Activated B cell treated with CpG ODN at 0.5 μM for 24 hours (primary cell): ENCODE data around the gene EPS15. TPM values are rescaled to one million over a fixed set of nuclear protein-coding genes. Genes with fewer than 3 reads are reported as not detected.
"Not testable (repeated sequence)": the region's sequence is repeated elsewhere in the genome, so short reads cannot be mapped to it uniquely, and the experiment has no call there.

Source experiments
- ATAC-seq: fragments of 200-7000 bp; cut with Tn5 transposase; one replicate; pipeline ENCODE4 v1.10.0; 2021; ENCODE audit warnings: low read depth, mild to moderate bottlenecking, moderate library complexity
- CTCF ChIA-PET: fragments of 350-600 bp; sonication (Branson Sonifier 250); formaldehyde crosslinking; loops from one replicate; lab custom pipeline; 2021; ENCODE audit warnings: antibody characterized with exemption; lab: Charles Lee
- POLR2A ChIA-PET: fragments of 350-600 bp; sonication (Branson Sonifier 250); formaldehyde crosslinking; loops from one replicate; lab custom pipeline; 2021; ENCODE audit warnings: antibody characterized with exemption; lab: Charles Lee
- DNase-seq: peaks from one replicate; pipeline ENCODE4 v3.0.0; 2022
- H3K27ac Mint-ChIP-seq: one replicate; pipeline ENCODE4 v1.8.0; 2020; ENCODE audit warnings: mixed read lengths
- H3K27me3 Mint-ChIP-seq: one replicate; pipeline ENCODE4 v1.8.0; 2021; ENCODE audit warnings: mixed read lengths
- H3K36me3 Mint-ChIP-seq: one replicate; pipeline ENCODE4 v1.8.0; 2021; ENCODE audit warnings: low read depth, mixed read lengths
- H3K4me1 Mint-ChIP-seq: one replicate; pipeline ENCODE4 v1.8.0; 2021; ENCODE audit warnings: mixed read lengths
- H3K4me3 Mint-ChIP-seq: one replicate; pipeline ENCODE4 v1.8.0; 2020; ENCODE audit warnings: mild to moderate bottlenecking, mixed read lengths
- H3K9me3 Mint-ChIP-seq: one replicate; pipeline ENCODE4 v1.8.0; 2020; ENCODE audit warnings: mixed read lengths
- CTCF ChIP-seq: fragments of 200-600 bp; IDR thresholded peaks from one replicate; pipeline ENCODE4 v1.8.0; 2022; ENCODE audit warnings: antibody characterized with exemption, mild to moderate bottlenecking
- intact Hi-C: fragments of 100-400 bp; cut with micrococcal nuclease; formaldehyde crosslinking; loops from one replicate; pipeline ENCODE4 v1.15.1; 2024
- total RNA-seq: library from RNA; stranded (reverse); gene quantifications from 2 replicates; pipeline ENCODE4 v1.2.3, GENCODE V29; 2022

EPS15 gene
- total RNA-seq, 1 donor from 2014 or later, result 150 TPM

- peaks cover 72% of the 10 kb centered on the region for H3K36me3 Mint-ChIP-seq
- H3K4me3 Mint-ChIP-seq, result no peak overlapping the region
- DNase-seq (no peak), ATAC-seq (no peak)
- H3K4me1 Mint-ChIP-seq, result no peaks in the 10 kb centered on the region
- intact Hi-C loops, result no loop called here
- ChIA-PET POLR2A (no interaction called here), CTCF (no interaction called here)
- H3K27ac Mint-ChIP-seq, result no peak overlapping the region
- H3K9me3 Mint-ChIP-seq, result peaks cover 2% of the 10 kb centered on the region
- H3K27me3 Mint-ChIP-seq, result no peaks in the 10 kb centered on the region
- no peak for TF ChIP-seq CTCF
These were observed 126.8 kb downstream of the EPS15 start for GRCh38 chr1:51392241-51392640.

GRCh38 chr1:51390641-51391040 is 128.4 kb downstream of the EPS15 start:
- H3K9me3 Mint-ChIP-seq, POLR2A ChIA-PET, ATAC-seq, DNase-seq, H3K27me3 Mint-ChIP-seq, CTCF ChIA-PET, H3K27ac Mint-ChIP-seq, intact Hi-C loops, H3K4me1 Mint-ChIP-seq, H3K4me3 Mint-ChIP-seq: not testable (repeated sequence)
- H3K36me3 Mint-ChIP-seq, result peaks cover 72% of the 10 kb centered on the region

DNA sequence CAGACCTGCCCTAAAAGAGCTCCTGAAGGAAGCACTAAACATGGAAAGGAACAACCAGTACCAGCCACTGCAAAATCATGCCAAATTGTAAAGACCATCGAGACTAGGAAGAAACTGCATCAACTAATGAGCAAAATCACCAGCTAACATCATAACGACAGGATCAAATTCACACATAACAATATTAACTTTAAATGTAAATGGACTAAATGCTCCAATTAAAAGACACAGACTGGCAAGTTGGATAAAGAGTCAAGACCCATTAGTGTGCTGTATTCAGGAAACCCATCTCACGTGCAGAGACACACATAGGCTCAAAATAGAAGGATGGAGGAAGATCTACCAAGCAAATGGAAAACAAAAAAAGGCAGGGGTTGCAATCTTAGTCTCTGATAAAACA is 131.8 kb downstream of the EPS15 start:
- H3K27ac Mint-ChIP-seq, H3K27me3 Mint-ChIP-seq, H3K4me1 Mint-ChIP-seq, POLR2A ChIA-PET, H3K4me3 Mint-ChIP-seq, CTCF ChIA-PET, intact Hi-C loops, DNase-seq, ATAC-seq: not testable (repeated sequence)
- peaks cover 13% of the 10 kb centered on the region for H3K9me3 Mint-ChIP-seq
- peaks cover 73% of the 10 kb centered on the region for H3K36me3 Mint-ChIP-seq

DNA sequence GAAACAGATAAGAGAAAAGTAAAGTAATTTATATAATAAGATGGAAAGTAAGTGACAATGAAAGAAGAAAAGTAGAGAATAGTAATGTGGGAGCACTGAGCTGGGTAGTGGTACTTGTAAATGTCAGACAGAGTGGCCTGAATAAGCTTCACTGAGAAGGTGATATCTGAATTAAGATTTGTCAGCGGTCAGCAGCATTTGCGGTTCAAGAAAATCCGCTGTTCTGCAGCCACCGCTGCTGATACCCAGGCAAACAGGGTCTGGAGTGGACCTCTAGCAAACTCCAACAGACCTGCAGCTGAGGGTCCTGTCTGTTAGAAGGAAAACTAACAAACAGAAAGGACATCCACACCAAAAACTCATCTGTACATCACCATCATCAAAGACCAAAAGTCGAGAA is 132.8 kb downstream of the EPS15 start:
- Mint-ChIP-seq H3K9me3 (peaks cover 10% of the 10 kb centered on the region), H3K36me3 (peaks cover 72% of the 10 kb centered on the region)
- DNase-seq, H3K27ac Mint-ChIP-seq, H3K27me3 Mint-ChIP-seq, ATAC-seq, H3K4me3 Mint-ChIP-seq, H3K4me1 Mint-ChIP-seq, POLR2A ChIA-PET, intact Hi-C loops, CTCF ChIA-PET: not testable (repeated sequence)

DNA sequence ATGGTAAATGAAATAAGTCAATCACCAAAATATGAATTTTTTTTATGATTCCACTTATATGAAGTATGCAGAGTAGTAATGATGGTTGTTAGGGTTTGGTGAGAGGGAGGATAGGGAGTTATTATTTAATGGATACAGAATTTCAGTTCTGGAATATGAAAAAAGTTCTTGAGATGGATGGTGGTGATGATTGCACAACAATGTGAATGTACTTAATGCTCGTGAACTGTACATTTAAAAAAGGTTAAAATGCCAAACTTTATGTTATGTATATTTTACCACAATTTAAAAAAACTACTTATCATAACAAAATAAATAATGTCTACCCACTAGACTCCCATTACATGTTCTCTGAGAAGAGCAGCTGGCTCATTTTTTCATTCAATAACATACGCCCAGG is 133.3 kb downstream of the EPS15 start:
- Mint-ChIP-seq H3K27me3 (no peaks in the 10 kb centered on the region), H3K9me3 (peaks cover 10% of the 10 kb centered on the region), H3K4me3 (no peak overlapping the region), H3K27ac (no peak overlapping the region), H3K36me3 (peaks cover 75% of the 10 kb centered on the region), H3K4me1 (no peaks in the 10 kb centered on the region)
- intact Hi-C loops, result no loop called here
- ATAC-seq, result no peak
- no peak for DNase-seq
- ChIA-PET CTCF (no interaction called here), POLR2A (no interaction called here)
- TF ChIP-seq CTCF, result no peak

DNA sequence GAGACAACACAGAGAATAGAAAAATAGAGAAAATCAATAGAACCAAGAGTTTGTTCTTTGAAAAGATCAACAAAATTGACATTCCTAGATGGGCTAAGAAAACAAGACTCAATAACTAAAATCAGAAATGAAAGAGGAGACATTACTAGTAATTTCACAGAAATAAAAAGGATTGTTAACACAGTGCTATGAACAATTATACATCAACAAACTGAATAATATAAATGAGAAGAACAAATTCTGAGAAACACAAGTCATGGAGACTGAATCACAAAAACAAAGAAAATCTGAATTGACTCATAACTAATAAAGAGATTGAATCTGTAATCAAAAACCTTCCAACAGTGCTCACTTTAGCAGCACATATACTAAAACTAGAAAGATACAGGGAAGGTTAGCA is 137.1 kb downstream of the EPS15 start:
- TF ChIP-seq CTCF, result no peak
- POLR2A ChIA-PET, result no interaction called here
- Mint-ChIP-seq H3K36me3 (peaks cover 88% of the 10 kb centered on the region), H3K27me3 (no peaks in the 10 kb centered on the region), H3K9me3 (peaks cover 10% of the 10 kb centered on the region), H3K4me1 (no peaks in the 10 kb centered on the region), H3K27ac (no peak overlapping the region), H3K4me3 (no peak overlapping the region)
- CTCF ChIA-PET, result no interaction called here
- intact Hi-C loops, result no loop called here
- no peak for DNase-seq
- no peak for ATAC-seq

GRCh38 chr1:51380936-51381335 is 138.1 kb downstream of the EPS15 start:
- intact Hi-C loops, result no loop called here
- no peak for TF ChIP-seq CTCF
- Mint-ChIP-seq H3K27me3 (no peaks in the 10 kb centered on the region), H3K27ac (no peak overlapping the region), H3K4me3 (no peak overlapping the region), H3K4me1 (no peaks in the 10 kb centered on the region), H3K36me3 (peaks cover 84% of the 10 kb centered on the region), H3K9me3 (peaks cover 8% of the 10 kb centered on the region)
- ATAC-seq, result no peak
- POLR2A ChIA-PET, result no interaction called here
- CTCF ChIA-PET, result no interaction called here
- DNase-seq, result no peak
